ENCODE measurements around the gene TTYH2. TPM values are rescaled to one million over a fixed set of nuclear protein-coding genes. Genes with fewer than 3 reads are reported as not detected.

TTYH2 gene
- polyA plus RNA-seq, 1 of the 3 experiments (the other 2 are of a cell fraction) = 16.1 TPM

DNA sequence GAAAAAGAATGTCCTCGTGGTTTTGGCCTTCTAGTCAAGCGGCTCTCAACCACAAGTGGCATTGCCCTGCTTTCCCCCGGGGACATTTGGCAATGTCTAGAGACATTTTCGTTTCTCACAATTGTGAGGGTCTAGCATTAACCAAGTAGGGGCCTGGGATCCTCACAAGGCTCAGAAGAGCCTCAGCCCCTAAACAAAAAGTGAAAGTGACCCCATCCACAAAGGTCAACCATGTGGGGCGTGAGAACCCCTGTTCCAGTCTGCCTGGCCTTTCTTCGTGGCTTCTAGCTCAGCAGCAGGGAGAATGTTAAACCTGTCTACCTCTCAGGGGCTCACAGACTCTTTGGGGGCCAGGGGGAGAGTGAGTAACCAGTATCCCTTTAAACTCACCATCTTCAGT lies 14.7 kb upstream of the TTYH2 start:
- WGBS (ENCODE audit: low lambda C conversion rate) = 41% methylated on average over 6 of the region's 6 CpGs
- Histone ChIP-seq H3K36me3 (replicated peaks in 1 of 2; ENCODE audit: control insufficient read depth in 1 of 2, insufficient read depth in 2 of 2, low read length in 1 of 2) (no peaks in the 10 kb centered on the region), H3K4me3 (ENCODE audit: low read depth in 2 of 2, low read length in 1 of 2) (no peak overlapping the region), H3F3A (replicated peaks; ENCODE audit: insufficient read depth) (no peaks in the 10 kb centered on the region), H4K20me1 (ENCODE audit: insufficient read depth) (no peaks in the 10 kb centered on the region), H3K9me2 (no peaks in the 10 kb centered on the region), H3K27ac (ENCODE audit: low read depth in 2 of 2, low read length in 1 of 2) (no peak overlapping the region), H3K9me3 (no peaks in the 10 kb centered on the region), H3K27me3 (ENCODE audit: insufficient read depth) (peaks cover 28% of the 10 kb centered on the region), H3K79me2 (ENCODE audit: insufficient read depth) (peaks cover 2% of the 10 kb centered on the region), H3K4me2 (no peak overlapping the region), H3K4me1 (ENCODE audit: control insufficient read depth in 1 of 2, insufficient read depth in 2 of 2, low read depth in 1 of 2, low read length in 1 of 2) (peaks cover 0 to 8% of the 10 kb centered on the region in 2 experiments; a peak in 1 of 4 replicates), H2AFZ (ENCODE audit: low read depth) (no peak overlapping the region), H3K9ac (no peak overlapping the region)
- DNase-seq = no peak
- POLR2A ChIA-PET = no interaction called here
- CTCF ChIA-PET = interaction anchor here (0.9 to 9.1 kb wide), 18 partner anchors 10 to 1107 kb away, joined by 3 to 284 read pairs (median 7); partner anchors contain the start of gene SLC39A11
- TF ChIP-seq FOXJ3 (CRISPR knock-in tag; IDR thresholded peaks at IDR 0.05) = no peak
- no peak for TF ChIP-seq POLR2AphosphoS5 (IDR thresholded peaks at IDR 0.05; ENCODE audit: low read depth, low read length)
- TF ChIP-seq MXI1 (IDR thresholded peaks at IDR 0.05; ENCODE audit: low read depth, low read length) = no peak
- no peak for TF ChIP-seq NFIC (IDR thresholded peaks at IDR 0.05; ENCODE audit: borderline replicate concordance)
- TF ChIP-seq RFX5 (IDR thresholded peaks at IDR 0.05; ENCODE audit: low read length) = no peak
- TF ChIP-seq, protein P1, sequence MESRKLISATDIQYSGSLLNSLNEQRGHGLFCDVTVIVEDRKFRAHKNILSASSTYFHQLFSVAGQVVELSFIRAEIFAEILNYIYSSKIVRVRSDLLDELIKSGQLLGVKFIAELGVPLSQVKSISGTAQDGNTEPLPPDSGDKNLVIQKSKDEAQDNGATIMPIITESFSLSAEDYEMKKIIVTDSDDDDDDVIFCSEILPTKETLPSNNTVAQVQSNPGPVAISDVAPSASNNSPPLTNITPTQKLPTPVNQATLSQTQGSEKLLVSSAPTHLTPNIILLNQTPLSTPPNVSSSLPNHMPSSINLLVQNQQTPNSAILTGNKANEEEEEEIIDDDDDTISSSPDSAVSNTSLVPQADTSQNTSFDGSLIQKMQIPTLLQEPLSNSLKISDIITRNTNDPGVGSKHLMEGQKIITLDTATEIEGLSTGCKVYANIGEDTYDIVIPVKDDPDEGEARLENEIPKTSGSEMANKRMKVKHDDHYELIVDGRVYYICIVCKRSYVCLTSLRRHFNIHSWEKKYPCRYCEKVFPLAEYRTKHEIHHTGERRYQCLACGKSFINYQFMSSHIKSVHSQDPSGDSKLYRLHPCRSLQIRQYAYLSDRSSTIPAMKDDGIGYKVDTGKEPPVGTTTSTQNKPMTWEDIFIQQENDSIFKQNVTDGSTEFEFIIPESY (IDR thresholded peaks at IDR 0.05; ENCODE audit: borderline replicate concordance, low read depth) = no peak
- TF ChIP-seq SMC3 (IDR thresholded peaks at IDR 0.05; ENCODE audit: low read depth, low read length) = no peak

DNA sequence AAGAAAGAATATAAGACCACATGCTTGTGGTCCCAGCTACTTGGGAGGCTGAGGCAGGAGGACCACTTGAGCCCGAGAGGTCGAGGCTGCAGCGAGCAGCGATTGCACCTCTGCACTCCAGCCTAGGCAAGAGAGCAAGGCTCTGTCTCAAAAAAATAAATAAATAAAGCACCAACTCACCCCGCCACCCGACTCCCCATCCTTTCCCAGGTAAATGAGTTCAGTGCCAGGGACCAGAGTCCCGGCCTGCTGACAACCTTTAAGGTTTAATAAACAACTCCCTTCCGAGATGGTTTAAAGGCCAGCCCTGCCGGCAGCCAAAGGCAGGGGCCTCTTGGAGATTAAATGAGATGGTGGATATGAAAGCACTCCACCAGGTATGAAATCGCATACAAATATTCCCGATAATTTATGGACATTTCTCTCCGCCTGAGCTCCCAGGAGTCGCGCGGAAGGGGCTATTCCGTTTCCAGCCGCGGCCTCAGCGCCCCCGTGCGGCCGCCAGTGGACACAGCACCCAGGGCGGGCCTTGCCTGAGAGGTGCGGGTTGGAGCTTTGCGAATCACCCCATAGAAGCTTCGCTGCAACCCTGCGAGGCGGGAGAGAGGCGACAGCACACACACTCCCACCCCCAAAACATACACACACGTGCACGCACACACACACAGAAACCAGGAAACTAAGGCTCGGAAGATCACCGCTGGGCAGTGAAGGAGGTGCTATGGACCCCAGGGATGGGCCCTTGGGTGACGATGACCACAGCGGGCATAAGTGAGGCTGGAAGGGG lies 13.9 kb upstream of the TTYH2 start:
- Histone ChIP-seq H3K9me3 (no peaks in the 10 kb centered on the region), H3K4me1 (ENCODE audit: control insufficient read depth in 1 of 2, insufficient read depth in 2 of 2, low read depth in 1 of 2, low read length in 1 of 2) (peaks cover 0 to 8% of the 10 kb centered on the region in 2 experiments; a peak in 1 of 4 replicates), H2AFZ (ENCODE audit: low read depth) (peak overlapping the region; percentile 84; the same call in 1 of the 2 replicates), H3K4me3 (ENCODE audit: low read depth in 2 of 2, low read length in 1 of 2) (peak overlapping the region in 1 of 2 experiments; percentile 47; a peak in 1 of 4 replicates), H3K27me3 (ENCODE audit: insufficient read depth) (peaks cover 28% of the 10 kb centered on the region), H3K27ac (ENCODE audit: low read depth in 2 of 2, low read length in 1 of 2) (no peak overlapping the region), H3F3A (replicated peaks; ENCODE audit: insufficient read depth) (no peaks in the 10 kb centered on the region), H3K9ac (no peak overlapping the region), H4K20me1 (ENCODE audit: insufficient read depth) (peaks cover 3% of the 10 kb centered on the region), H3K36me3 (replicated peaks in 1 of 2; ENCODE audit: control insufficient read depth in 1 of 2, insufficient read depth in 2 of 2, low read length in 1 of 2) (peaks cover 2 to 6% of the 10 kb centered on the region in 2 experiments), H3K4me2 (no peak overlapping the region), H3K79me2 (ENCODE audit: insufficient read depth) (peaks cover 10% of the 10 kb centered on the region), H3K9me2 (no peaks in the 10 kb centered on the region)
- WGBS (ENCODE audit: low lambda C conversion rate) = 48% methylated on average over 24 of the region's 35 CpGs
- ChIA-PET POLR2A (interaction anchor here (0.5 kb wide), 1 partner anchor 18 kb away, joined by 4 read pairs; no protein-coding TSS in a partner anchor), CTCF (interaction anchor here (0.5 to 9.1 kb wide), 138 partner anchors 9 to 1852 kb away, joined by 3 to 284 read pairs (median 4); partner anchors contain the start of genes BTBD17, SDK2, SLC39A11 and TTYH2)
- peak; percentile 93 for DNase-seq
- peak; percentile 83 for TF ChIP-seq RAD21 (IDR thresholded peaks at IDR 0.05; ENCODE audit: low read length)
- TF ChIP-seq FOXM1 (IDR thresholded peaks at IDR 0.05; ENCODE audit: low read depth) = no peak
- TF ChIP-seq, protein P1 (IDR thresholded peaks at IDR 0.05; ENCODE audit: borderline replicate concordance, low read depth) = no peak
- no peak for TF ChIP-seq RFX5 (IDR thresholded peaks at IDR 0.05; ENCODE audit: low read length)
- TF ChIP-seq GABPA (IDR thresholded peaks at IDR 0.05; ENCODE audit: low read depth) = no peak
- TF ChIP-seq NRF1 (IDR thresholded peaks at IDR 0.05; ENCODE audit: low read depth, low read length) = no peak
- TF ChIP-seq CHD2 (IDR thresholded peaks at IDR 0.05; ENCODE audit: low read length, partially characterized antibody) = peak; percentile 42
- TF ChIP-seq SMC3 (IDR thresholded peaks at IDR 0.05; ENCODE audit: low read depth, low read length) = peak; percentile 67
- TF ChIP-seq, protein P2, sequence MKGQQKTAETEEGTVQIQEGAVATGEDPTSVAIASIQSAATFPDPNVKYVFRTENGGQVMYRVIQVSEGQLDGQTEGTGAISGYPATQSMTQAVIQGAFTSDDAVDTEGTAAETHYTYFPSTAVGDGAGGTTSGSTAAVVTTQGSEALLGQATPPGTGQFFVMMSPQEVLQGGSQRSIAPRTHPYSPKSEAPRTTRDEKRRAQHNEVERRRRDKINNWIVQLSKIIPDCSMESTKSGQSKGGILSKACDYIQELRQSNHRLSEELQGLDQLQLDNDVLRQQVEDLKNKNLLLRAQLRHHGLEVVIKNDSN (IDR thresholded peaks at IDR 0.05; ENCODE audit: borderline replicate concordance, low read depth) = no peak
- no peak for TF ChIP-seq GATA2 (CRISPR knock-in tag; IDR thresholded peaks at IDR 0.05)
- no peak for TF ChIP-seq FOXJ3 (CRISPR knock-in tag; IDR thresholded peaks at IDR 0.05)
- TF ChIP-seq, protein P3, sequence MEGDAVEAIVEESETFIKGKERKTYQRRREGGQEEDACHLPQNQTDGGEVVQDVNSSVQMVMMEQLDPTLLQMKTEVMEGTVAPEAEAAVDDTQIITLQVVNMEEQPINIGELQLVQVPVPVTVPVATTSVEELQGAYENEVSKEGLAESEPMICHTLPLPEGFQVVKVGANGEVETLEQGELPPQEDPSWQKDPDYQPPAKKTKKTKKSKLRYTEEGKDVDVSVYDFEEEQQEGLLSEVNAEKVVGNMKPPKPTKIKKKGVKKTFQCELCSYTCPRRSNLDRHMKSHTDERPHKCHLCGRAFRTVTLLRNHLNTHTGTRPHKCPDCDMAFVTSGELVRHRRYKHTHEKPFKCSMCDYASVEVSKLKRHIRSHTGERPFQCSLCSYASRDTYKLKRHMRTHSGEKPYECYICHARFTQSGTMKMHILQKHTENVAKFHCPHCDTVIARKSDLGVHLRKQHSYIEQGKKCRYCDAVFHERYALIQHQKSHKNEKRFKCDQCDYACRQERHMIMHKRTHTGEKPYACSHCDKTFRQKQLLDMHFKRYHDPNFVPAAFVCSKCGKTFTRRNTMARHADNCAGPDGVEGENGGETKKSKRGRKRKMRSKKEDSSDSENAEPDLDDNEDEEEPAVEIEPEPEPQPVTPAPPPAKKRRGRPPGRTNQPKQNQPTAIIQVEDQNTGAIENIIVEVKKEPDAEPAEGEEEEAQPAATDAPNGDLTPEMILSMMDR (IDR thresholded peaks at IDR 0.05) = peak; percentile 99

All from SK-N-SH (cell line).